ENCODE measurements around the gene PIWIL1. TPM values are rescaled to one million over a fixed set of nuclear protein-coding genes. Genes with fewer than 3 reads are reported as not detected.

The PIWIL1 gene
- not detected for total RNA-seq
- long read RNA-seq: 0 reads

GRCh38 chr12:130337488-130338303 lies at the start of gene PIWIL1:
Gene PIWIL1, plus strand, starts transcription at chr12:130337887. Its CDS starts 4,705 bp downstream, at chr12:130342592.
- intact Hi-C loops (cut with micrococcal nuclease): loop anchor here (10.0 kb wide), 1 partner anchor 293 kb away; no protein-coding TSS in a partner anchor
- ATAC-seq (no peak), DNase-seq (no peak)

GRCh38 chr12:130288206-130288605 lies 49.5 kb upstream of the PIWIL1 start:
- no peak for ATAC-seq
- intact Hi-C loops (cut with micrococcal nuclease): no loop called here
- DNase-seq: no peak

- no peak for DNase-seq
- ATAC-seq: no peak
- intact Hi-C loops (cut with micrococcal nuclease): no loop called here
Observed at GRCh38 chr12:130288691-130289090, 49.0 kb upstream of the PIWIL1 start.

DNA sequence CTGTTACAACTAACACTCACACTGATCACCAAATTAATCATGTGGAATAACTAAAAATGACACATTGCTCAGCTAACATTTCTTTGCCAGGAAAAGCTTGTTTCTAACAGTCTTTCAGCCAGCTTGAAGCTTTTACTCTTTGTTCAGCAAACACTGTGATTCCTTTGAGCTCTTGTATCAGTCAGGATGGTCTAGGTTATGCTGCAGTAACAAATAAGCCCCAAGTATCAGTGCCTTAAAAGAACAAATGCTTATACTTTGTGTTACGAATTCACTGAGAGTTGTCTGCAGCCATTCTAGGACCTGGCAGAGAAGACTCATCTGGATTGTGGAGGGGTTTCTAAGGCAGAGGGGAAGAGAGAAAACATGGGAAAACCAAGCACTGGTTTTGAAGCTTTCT lies 47.6 kb upstream of the PIWIL1 start:
- intact Hi-C loops (cut with micrococcal nuclease): no loop called here
- ATAC-seq: no peak
- DNase-seq: no peak

- intact Hi-C loops (cut with micrococcal nuclease): no loop called here
- no peak for DNase-seq
- no peak for ATAC-seq
Observed at GRCh38 chr12:130298322-130299021, 39.2 kb upstream of the PIWIL1 start.

GRCh38 chr12:130299574-130299973 lies 38.1 kb upstream of the PIWIL1 start:
- ATAC-seq (no peak), DNase-seq (no peak)
- intact Hi-C loops (cut with micrococcal nuclease): no loop called here

- intact Hi-C loops (cut with micrococcal nuclease): no loop called here
- ATAC-seq (no peak), DNase-seq (no peak)
Observed at GRCh38 chr12:130300090-130300489, 37.6 kb upstream of the PIWIL1 start.

DNA sequence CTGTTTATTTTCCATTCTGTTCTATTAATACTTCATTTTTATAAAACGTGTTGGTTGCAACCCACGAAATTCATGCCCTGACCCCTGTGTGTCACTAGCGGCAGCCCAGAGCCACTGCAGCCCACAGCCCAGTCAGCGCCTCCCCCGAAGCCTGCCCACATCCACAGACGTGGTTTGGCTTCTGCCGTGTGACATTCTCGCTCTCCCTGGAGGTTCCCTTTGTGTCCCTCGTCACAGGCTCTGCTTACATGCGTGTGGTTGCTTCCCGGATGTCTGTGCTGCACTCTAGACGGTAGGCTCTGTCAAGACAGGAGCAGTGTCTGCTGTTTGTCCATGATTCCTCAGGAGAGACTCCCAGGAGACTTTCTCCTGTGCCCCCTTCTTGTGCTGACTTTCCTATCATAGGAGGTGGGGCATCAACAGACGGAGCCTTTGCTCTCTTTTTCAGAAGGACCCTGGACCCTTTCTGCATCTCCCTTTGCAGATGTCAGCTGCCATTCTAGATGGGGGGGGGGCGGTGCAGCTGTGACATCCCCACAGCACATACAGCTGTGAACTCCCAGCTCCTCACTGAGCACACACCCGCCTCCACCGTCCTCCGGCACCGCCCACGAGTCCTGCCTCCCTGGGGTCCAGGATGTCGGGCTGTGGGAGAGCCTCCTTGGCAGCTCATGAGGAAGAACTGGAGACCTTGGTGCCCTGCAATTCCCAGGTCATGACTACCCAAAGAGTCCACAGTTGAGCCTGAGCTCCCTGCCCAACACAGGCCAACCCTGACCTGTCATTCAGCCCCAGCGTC lies 36.8 kb upstream of the PIWIL1 start:
- no peak for ATAC-seq
- no peak for DNase-seq
- intact Hi-C loops (cut with micrococcal nuclease): no loop called here

GRCh38 chr12:130301559-130301958 lies 36.1 kb upstream of the PIWIL1 start:
- DNase-seq: no peak
- intact Hi-C loops (cut with micrococcal nuclease): no loop called here
- no peak for ATAC-seq

- no peak for ATAC-seq
- intact Hi-C loops (cut with micrococcal nuclease): no loop called here
- no peak for DNase-seq
Observed at GRCh38 chr12:130303781-130304180, 33.9 kb upstream of the PIWIL1 start.

DNA sequence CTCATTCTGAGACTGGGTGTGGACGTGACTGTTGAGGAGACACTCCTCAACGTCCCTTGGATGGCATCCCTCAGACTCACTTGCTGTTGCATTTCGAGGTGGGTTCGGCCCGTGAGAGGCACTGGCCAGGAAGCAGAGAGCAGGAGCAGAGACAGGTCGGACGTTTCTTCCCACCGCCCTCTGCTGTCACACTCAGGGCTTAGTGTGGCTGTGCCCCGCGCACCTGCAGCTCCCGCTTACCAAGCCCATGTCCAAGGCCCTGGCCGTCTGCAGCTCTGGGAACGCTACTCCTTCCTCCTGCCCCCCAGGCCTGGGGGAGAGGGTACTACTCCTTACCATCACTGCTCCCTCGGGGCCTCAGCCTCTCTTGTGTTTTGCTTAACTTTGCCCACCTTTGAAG lies 29.8 kb upstream of the PIWIL1 start:
- intact Hi-C loops (cut with micrococcal nuclease): no loop called here
- no peak for ATAC-seq
- DNase-seq: no peak

- DNase-seq: no peak
- intact Hi-C loops (cut with micrococcal nuclease): no loop called here
- ATAC-seq: no peak
Observed at GRCh38 chr12:130308393-130308792, 29.3 kb upstream of the PIWIL1 start.

DNA sequence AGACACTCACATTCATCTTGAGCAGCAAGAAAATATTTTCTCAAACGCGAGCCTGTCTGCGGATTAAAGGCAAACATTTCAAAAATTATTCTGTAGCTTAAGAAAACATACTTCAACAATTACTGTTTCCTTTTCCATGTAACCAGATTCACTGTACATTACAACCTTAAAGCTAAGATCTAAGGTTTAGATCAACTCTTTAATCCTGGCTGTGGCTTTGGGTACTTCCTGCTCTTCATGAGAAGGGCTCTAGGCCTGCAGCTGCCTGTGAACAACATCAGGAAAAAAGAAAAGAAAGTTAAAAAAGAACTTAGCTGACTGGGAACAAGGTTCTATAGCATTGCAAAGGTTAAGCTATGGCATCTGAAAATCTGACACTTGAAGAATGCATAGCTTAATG lies 21.4 kb upstream of the PIWIL1 start:
- ATAC-seq: no peak
- intact Hi-C loops (cut with micrococcal nuclease): no loop called here

DNA sequence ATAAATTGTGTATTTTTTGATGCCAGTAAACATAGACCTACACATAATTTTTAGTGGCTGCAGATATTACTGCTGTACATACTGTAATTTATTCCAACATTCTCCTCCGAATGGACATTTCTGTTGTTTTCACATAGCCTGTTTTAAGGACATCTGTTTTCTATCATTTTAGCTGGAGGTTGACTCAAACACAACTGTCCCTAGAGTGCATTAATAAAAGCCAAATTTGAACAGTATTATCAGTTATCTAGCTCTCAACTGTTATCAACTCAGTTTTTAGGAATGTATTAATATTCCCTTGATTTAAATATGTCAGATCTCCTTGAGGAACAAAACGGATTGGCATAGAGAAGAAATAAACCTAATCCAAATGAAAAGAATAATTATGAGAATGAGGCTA lies 17.2 kb upstream of the PIWIL1 start:
- DNase-seq: no peak
- intact Hi-C loops (cut with micrococcal nuclease): no loop called here

More for the DNA sequence above, 21.4 kb upstream of the PIWIL1 start:
- no peak for DNase-seq

GRCh38 chr12:130322263-130322662 lies 15.4 kb upstream of the PIWIL1 start:
- no peak for DNase-seq
- no peak for ATAC-seq
- intact Hi-C loops (cut with micrococcal nuclease): no loop called here

More for the DNA sequence above, 17.2 kb upstream of the PIWIL1 start:
- ATAC-seq: no peak

GRCh38 chr12:130330685-130331084 lies 7.0 kb upstream of the PIWIL1 start:
- no peak for ATAC-seq

DNA sequence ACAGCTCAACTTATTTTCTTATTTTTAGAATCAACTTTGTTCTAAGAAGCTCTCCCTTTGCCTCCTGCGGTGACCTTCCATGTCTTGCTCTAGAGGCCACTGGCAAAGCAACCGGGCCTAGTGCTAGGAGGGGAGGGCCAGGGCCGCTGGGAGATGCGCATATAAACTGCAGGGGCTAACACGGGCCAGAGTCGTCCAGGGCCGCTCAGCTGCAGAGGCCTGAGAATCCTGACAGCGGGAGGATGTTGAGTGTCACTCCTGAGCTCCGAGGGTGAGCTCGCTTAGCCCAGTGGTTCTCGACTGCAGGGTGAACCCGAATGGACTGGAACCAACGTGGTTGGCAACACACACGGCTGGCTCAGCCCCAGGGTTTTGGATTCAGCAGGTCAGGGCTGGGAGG lies 6.5 kb upstream of the PIWIL1 start:
- intact Hi-C loops (cut with micrococcal nuclease): loop anchor here (10.0 kb wide), 1 partner anchor 286 kb away; no protein-coding TSS in a partner anchor
- ATAC-seq (no peak), DNase-seq (no peak)

More at GRCh38 chr12:130330685-130331084, 7.0 kb upstream of the PIWIL1 start:
- DNase-seq: no peak
- intact Hi-C loops (cut with micrococcal nuclease): loop anchor here (10.0 kb wide), 1 partner anchor 286 kb away; no protein-coding TSS in a partner anchor

GRCh38 chr12:130333341-130333740 lies 4.3 kb upstream of the PIWIL1 start:
- intact Hi-C loops (cut with micrococcal nuclease): loop anchor here (10.0 kb wide), 1 partner anchor 289 kb away; no protein-coding TSS in a partner anchor
- ATAC-seq: no peak
- no peak for DNase-seq

DNA sequence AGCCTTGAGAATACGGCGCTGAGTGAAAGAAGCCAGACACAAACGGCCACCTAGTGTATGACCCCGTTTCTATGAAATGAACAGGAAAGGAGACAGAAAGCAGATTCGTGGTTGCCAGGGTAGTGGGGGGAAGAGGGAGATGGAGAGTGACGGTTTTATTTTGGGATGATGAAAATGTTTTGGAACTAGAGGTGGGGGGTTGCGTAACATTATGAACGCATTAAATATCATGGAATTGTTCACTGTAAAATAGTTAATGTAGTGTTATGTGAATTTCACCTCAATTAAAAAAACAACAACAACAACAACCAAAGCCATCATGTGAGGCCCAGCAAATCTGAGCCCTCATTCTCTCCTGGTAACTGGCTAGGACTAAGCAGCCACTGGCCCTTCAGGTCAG lies 3.3 kb upstream of the PIWIL1 start:
- intact Hi-C loops (cut with micrococcal nuclease): loop anchor here (10.0 kb wide), 1 partner anchor 290 kb away; no protein-coding TSS in a partner anchor
- no peak for DNase-seq
- ATAC-seq: no peak

Measured in left ventricle myocardium superior (tissue), 1 donor.